ACHN (cell line): ENCODE results near the gene LMAN2.

Experiments
- DNase-seq: peaks from one replicate; pipeline ENCODE4 v3.0.0-alpha.2; 2015
- in situ Hi-C: cut with HindIII; loops from 2 replicates; pipeline ENCODE4 v1.10.0; 2017; ENCODE audit warnings: low sequenced_read_pairs, low pct_ligation_motif_present, low pct_unique_long_range_greater_than_20kb

LMAN2 gene

DNA sequence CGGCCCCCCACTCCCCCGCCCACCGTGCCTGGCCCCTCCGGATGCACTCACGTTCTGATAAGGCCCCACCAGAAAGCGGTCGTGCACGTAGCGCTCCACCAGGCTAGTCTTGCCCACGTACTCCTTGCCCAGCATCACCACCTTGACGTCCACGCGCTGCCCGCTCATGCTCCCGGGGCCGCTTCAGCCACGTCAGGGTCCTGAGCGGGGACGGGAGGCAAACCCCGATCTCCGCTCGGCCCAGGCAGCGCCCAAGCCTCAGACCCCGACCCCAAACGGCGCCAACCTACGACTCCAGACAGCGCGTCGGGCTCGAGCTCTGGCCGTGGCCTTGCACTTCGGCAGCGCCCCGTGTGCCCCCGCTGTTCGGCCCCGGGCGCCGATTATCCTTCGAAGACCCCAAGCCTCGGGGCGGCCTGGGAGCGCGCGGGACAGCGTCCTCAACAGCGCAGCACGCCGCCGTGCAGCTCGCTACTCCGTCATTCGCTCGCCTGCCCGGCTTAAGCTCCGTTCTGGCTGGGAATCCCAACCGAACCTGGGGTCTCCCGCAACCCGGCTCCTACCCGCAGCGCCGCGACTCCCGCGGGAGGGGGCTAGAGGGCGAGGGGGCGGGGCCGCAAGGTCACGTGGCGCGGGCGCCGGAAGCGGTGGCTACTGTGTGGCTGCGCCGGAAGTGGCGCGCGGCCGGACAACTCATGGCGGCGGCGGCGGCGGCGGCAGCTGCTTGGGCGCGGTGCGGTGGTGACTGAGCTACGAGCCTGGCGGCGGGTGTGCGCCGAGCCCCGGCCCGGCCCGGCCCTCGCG lies 48.1 kb downstream of the LMAN2 start, which contains the start of the genes PRELID1 and RAB24:
Gene PRELID1, plus strand, starts transcription at position 679 of the 804 bp plus-strand sequence. CDS start 187 bp downstream, outside the sequence.
Gene RAB24, minus strand, starts transcription at position 599 of the 804 bp plus-strand sequence. Its CDS starts 431 bp downstream, at position 168.
- peak; percentile 80 for DNase-seq
- in situ Hi-C loops, result no loop called here

DNA sequence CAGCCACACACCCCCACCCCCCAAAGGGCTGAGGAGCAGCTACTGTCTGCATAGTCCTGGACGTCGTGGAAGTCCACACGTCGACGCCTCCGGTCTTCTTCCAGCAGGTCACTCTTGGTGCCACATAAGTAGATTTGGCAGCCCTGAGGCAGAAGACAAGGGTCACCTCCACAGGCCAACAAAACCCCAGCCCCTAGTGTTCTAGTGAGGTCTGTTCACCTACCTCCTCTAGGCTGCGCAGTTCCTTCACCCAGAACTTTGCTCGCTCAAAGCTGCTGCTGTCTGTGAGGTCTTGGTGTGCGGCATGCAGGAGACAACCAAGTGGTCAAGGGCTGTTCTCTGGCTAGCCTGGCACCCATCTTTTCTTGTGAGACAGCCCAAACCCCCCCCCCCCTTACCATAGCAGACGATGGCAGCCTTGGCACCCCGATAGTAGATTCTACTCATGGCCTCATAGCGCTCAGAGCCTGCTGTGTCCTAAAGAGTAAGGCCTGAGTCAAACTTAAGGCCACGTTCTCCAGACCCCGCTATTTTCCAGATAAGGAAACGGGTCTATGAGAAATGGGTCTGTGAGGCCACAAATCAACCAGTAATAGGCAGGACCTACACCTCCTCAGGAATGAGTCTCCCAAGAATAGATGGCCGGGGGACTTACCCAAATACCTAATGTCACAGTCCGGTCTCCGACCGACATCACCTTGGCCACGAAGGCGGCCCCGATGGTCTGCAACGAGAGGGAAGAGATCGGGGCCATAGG lies 48.9 kb downstream of the LMAN2 start:
- in situ Hi-C loops, result no loop called here
- no peak for DNase-seq

DNA sequence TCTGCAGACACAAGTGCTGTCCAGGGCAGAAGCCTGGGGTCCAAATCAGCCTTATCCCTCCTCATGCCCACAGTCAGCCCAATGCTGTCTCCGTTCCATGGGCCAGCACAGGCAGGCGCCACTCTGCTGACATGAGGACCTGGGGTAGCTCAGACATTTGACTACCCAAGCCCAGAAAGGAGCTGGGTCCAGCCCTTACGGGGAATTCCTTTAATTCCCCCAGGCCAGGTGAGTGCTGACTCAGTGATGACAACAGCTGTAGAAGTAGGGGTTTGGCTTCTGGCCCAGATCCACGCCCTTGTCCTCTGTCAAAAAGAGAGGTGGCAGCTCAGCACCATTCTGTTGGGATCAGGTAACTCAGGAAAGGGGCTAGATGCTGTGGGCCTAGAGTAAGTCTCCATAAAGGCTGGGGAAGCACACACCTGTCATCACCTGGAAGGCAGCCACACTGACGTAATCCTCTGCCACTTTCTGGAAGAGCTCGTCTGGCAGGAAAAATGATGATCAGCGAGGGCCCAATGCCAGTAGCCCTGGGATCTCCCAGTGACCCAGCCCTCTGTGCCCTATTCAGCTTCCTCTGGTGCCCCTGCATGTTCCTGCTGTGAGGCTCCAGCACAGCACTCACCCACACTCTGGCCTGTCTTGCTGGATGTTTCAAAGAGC lies 49.8 kb downstream of the LMAN2 start:
- no peak for DNase-seq
- in situ Hi-C loops, result no loop called here

DNA sequence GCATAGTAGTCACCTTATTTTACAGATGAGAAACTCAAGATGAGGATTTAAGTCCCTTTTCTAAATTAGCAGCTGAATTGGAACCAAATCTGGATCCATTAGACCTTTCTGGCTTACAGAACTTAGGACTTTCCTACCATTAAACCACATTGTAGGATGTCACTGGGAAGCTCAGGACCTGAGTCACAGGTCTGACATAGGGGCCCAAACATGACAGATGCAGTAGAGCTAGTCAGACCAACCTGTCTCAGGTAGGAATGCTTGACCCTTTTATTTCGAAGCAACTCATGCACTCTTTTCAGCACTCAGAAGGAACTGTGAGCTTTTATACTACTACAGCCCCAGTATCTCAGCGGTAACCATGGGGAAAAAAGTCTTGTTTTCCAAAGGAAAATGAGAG lies 50.5 kb downstream of the LMAN2 start:
- in situ Hi-C loops, result no loop called here
- DNase-seq, result no peak

DNA sequence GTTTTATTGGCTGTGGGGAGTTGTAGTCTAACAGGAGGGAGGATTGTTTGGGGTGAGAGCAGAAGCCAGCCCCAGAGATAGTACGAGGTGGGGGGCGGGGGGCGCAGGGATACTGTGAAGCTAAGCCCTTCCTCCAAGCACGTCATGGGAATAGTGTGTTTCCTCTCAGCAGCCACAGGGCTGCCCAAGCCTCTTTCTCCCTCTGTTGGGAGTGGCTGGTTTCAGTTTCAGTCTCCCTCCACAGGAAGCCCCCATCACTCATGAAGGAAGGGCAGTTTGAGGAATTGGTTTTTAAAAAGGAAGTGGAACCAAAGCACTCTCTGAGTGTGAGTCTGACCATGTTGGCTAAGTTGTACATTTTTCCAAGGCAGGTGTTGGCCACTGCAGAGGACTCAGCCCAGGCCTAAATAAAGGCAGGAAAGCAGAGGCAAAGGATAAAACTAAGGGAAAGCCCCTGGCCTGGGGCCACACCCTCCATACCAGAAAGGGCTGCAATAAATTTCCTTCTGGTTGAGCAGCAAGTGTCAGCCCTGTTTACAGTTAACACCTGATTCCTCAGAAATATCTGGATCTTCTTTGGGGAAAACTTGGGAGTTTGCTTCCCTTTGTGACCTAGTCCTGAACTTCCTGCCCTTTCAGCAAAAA lies 51.1 kb downstream of the LMAN2 start:
- DNase-seq, result peak; percentile 66
- in situ Hi-C loops, result no loop called here

DNA sequence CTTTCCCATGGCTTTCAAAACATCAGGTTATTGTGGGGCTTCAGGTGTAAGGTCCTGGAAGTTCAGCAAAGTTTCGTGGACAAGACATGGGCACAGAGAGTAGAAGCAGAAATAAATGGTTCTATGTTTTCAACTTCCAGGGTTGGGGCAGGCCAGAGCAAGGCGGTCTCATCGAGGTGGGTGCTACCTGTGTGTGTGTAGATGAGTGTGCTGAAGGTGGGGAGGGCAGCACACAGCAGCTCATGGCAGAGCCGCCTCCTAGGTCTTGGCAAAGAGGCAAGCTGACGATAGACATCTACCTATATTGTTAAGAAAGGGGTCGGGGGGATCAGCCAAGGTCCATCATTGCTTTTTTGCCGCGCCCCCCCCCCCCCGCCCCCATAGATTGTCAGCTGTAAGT lies 51.8 kb downstream of the LMAN2 start:
- in situ Hi-C loops, result no loop called here

DNA sequence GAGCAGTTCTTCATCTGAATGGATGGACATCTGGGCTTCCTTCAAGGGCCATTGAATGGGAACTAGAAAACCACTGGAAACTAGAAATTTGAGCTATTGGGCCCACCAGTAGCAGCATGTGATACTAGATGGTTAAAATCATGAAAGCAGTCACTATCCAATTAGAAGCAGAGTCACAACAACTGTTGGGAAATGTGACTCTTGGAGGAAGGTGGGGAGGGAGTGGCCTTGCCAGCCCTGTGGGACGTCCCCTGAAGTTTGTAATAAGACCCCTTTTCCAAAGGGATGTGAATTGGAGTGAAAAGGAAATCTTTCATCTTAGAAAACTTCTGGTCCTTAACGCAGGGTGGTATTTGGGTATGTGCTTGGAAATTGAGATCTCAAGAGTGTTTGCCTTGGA lies 53.5 kb downstream of the LMAN2 start:
- in situ Hi-C loops, result no loop called here
- DNase-seq, result no peak

More for the DNA sequence above, 51.8 kb downstream of the LMAN2 start:
- no peak for DNase-seq

DNA sequence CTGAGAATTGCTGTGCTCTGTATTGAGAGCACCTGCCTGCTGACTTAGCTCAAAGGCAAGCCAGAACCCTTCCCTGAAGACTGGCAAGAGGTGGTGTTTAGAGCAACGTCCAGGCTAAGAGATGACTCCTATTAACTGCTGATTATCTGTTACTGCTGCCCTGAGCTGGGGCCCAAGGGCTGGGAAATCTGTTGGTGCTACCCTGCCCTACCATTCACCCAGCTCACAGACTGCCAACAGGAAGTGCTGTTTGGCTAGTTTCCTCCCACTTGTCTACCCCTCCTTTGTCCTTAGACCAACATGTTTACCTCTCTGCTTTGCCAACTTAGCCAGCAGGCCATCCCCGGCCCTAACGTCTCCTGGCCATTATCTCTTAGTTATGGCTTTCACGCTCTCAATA lies 54.9 kb downstream of the LMAN2 start:
- in situ Hi-C loops, result no loop called here
- DNase-seq, result no peak

DNA sequence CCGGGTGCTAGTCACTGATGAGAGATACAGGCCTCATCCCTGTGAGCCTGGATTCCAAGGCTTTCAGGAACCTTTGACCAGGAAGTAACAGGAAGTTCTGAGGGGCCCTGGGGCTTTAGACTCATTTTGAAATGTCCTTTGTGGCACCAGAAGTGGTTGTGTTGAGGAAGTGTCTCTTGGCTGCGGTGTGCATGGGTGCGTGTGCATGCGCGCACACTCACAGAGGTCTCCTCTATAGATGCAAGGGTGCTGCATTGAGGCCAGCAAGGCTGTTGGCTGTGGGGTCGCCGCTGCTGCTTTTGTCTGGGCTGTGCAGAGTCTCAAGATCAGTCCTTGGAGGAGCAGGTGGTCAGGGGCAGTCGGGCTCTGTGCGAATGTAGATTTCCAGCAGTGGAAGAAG lies 55.5 kb downstream of the LMAN2 start:
- in situ Hi-C loops, result no loop called here
- no peak for DNase-seq

DNA sequence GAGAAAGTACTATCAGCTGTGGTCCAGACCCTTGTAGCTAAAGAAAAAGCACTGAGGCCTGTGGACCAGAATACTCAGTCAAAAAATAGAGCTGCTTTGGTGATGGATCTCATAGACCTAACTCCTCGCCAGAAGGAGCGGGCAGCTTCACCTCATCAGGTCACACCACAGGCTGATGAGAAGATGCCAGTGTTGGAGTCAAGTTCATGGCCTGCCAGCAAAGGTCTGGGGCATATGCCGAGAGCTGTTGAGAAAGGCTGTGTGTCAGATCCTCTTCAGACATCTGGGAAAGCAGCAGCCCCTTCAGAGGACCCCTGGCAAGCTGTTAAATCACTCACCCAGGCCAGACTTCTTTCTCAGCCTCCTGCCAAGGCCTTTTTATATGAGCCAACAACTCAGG lies 56.8 kb downstream of the LMAN2 start:
- in situ Hi-C loops, result no loop called here
- DNase-seq, result no peak

DNA sequence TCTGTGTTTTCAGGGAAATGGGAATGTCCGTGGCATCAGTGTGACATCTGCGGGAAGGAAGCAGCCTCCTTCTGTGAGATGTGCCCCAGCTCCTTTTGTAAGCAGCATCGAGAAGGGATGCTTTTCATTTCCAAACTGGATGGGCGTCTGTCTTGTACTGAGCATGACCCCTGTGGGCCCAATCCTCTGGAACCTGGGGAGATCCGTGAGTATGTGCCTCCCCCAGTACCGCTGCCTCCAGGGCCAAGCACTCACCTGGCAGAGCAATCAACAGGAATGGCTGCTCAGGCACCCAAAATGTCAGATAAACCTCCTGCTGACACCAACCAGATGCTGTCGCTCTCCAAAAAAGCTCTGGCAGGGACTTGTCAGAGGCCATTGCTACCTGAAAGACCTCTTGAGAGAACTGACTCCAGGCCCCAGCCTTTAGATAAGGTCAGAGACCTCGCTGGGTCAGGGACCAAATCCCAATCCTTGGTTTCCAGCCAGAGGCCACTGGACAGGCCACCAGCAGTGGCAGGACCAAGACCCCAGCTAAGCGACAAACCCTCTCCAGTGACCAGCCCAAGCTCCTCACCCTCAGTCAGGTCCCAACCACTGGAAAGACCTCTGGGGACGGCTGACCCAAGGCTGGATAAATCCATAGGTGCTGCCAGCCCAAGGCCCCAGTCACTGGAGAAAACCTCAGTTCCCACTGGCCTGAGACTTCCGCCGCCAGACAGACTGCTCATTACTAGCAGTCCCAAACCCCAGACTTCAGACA lies 57.5 kb downstream of the LMAN2 start:
- in situ Hi-C loops, result no loop called here
- no peak for DNase-seq

DNA sequence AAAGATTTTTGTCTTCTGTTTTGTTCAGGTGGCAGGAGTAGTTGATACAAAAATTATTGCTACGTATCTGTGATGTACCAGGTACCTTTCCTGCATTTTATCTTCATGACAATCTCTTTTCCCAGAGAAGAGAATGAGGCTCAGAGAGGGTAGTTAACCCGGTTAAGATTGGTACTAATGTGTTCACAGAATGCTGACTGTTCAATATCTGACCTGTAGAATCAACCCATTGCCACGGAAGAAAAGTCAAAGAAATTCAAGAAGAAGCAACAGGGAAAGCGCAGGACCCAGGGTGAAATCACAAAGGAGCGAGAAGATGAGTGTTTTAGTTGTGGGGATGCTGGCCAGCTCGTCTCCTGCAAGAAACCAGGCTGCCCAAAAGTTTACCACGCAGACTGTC lies 59.7 kb downstream of the LMAN2 start:
- no peak for DNase-seq
- in situ Hi-C loops, result no loop called here

DNA sequence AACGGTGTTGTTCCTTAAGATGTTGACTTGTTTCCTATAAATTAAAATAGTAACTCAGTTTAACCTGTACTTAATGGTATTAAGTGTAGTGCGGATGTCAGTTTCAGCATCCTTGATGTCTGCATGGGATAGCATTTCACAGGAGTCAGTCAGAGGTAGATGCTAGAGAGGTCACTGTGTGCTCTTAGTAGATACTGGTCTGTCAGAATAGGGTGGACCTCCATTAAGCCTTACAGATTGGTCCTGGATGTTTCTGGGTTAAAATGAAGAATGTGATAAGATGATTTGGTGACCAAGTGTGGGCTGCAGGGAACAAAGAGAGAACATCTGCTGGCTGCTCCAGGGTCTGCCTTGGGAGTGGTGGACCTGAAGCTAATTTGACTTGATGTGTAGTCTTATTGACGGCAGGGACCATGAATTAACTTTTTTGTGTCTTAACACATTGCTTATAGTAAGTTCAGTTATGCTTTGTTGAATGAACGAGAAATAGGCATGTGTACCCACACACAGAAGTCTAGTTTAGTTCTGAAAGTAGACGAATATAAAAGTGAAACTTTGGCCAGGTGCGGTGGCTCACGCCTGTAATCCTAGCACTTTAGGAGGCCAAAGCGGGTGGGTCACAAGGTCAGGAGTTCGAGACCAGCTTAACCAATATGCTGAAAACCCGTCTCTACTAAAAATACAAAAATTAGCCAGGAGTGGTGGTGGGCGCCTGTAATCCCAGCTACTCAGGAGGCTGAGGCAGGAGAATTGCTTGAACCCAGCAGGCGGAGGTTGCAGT lies 60.5 kb downstream of the LMAN2 start:
- in situ Hi-C loops, result no loop called here
- DNase-seq, result no peak

DNA sequence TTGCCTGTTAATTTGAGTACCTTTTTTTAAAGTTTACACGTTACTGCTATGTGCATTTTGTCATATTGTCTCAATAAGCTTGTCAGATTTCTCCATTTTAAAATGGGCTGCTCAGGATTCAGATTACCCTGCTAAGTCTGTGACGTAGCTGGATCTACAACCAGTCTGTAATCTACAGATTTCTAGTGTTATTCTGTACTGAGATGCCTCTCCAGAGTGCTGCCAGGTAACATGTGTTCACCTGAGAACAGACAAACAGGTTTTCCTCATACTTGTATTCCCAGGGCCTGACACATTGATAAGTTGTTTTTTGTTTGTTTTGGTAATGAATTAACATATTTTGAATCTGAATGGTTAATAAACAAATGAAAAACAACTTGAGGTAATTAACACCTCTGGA lies 63.3 kb downstream of the LMAN2 start:
- DNase-seq, result no peak
- in situ Hi-C loops, result no loop called here
